Colonic mucosa (tissue), 4 donors: ENCODE results near the gene PRPF8. TPM values are rescaled to one million over a fixed set of nuclear protein-coding genes. Genes with fewer than 3 reads are reported as not detected.
A peak's percentile ranks its signal among the peaks of the same experiment; 100 is the strongest.

ENCODE experiments used
- DNase-seq: peaks from one replicate; pipeline ENCODE4 v3.0.0-alpha.2; 2020
- H3K27ac ChIP-seq: fragments of 200-600 bp; one replicate; pipeline ENCODE4 v1.8.0; 2021
- H3K27me3 ChIP-seq: fragments of 200-600 bp; one replicate; pipeline ENCODE4 v1.8.0; 2021
- H3K36me3 ChIP-seq: fragments of 200-600 bp; one replicate; pipeline ENCODE4 v1.8.0; 2021
- H3K4me1 ChIP-seq: fragments of 200-600 bp; one replicate; pipeline ENCODE4 v1.8.0; 2021; ENCODE audit warnings: mild to moderate bottlenecking
- H3K4me3 ChIP-seq: fragments of 200-600 bp; one replicate; pipeline ENCODE4 v1.8.0; 2021
- H3K9ac ChIP-seq, 2 donors: one replicate each; pipeline ENCODE4 v1.7.0; 2013; ENCODE audit warnings: control low read depth in 2 of 2, low read depth in 2 of 2, low read length in 2 of 2
- H3K9me3 ChIP-seq: fragments of 200-600 bp; one replicate; pipeline ENCODE4 v1.8.0; 2021
- CTCF ChIP-seq: fragments of 200-600 bp; IDR thresholded peaks from one replicate; pipeline ENCODE4 v1.8.0; 2022; ENCODE audit warnings: antibody characterized with exemption, mild to moderate bottlenecking
- intact Hi-C: fragments of 100-400 bp; cut with DNase I; formaldehyde crosslinking; loops from one replicate; pipeline ENCODE4 v1.14.1; 2022
- total RNA-seq, 2 donors: library from RNA; stranded (reverse); fragmentation: NEBNext Ultra II Directional in 1 of 2; extraction: Animal tissue kit (Norgen Biotek cat#: 25700) in 1 of 2; gene quantifications; one replicate each; pipeline ENCODE4 v1.2.1, GENCODE V29; 2021
- donor health status: healthy.
- donor health status: DM: no; HTN: no; CAD: no.
- donor health status: DM: no; HTN: no; CAD: no.

Gene PRPF8
- total RNA-seq, 2 donors from 2014 or later, result 172 to 292 TPM

- H3K27me3 ChIP-seq, result no peaks in the 10 kb centered on the region
- no peaks in the 10 kb centered on the region for H3K9me3 ChIP-seq
- H3K36me3 ChIP-seq, result no peaks in the 10 kb centered on the region
- peaks cover 4% of the 10 kb centered on the region for H3K4me1 ChIP-seq
- intact Hi-C loops, result no loop called here
- DNase-seq, result no peak
- no peak overlapping the region for H3K4me3 ChIP-seq
- H3K9ac ChIP-seq, result no peak overlapping the region
- TF ChIP-seq CTCF, result no peak
- H3K27ac ChIP-seq, result no peak overlapping the region
Observed at GRCh38 chr17:1624650-1625049, 60.0 kb downstream of the PRPF8 start.

GRCh38 chr17:1623057-1623630, 61.5 kb downstream of the PRPF8 start:
- no peak for DNase-seq
- no peak for TF ChIP-seq CTCF
- H3K27me3 ChIP-seq, result no peaks in the 10 kb centered on the region
- H3K4me3 ChIP-seq, result no peak overlapping the region
- intact Hi-C loops, result no loop called here
- no peaks in the 10 kb centered on the region for H3K9me3 ChIP-seq
- peaks cover 8% of the 10 kb centered on the region for H3K4me1 ChIP-seq
- H3K9ac ChIP-seq, result no peak overlapping the region
- H3K36me3 ChIP-seq, result no peaks in the 10 kb centered on the region
- H3K27ac ChIP-seq, result no peak overlapping the region

- Histone ChIP-seq H3K9me3 (no peaks in the 10 kb centered on the region), H3K27me3 (no peaks in the 10 kb centered on the region), H3K27ac (no peak overlapping the region), H3K9ac (peak overlapping the region in 1 of 2 donors; percentile 20), H3K4me3 (no peak overlapping the region), H3K36me3 (no peaks in the 10 kb centered on the region), H3K4me1 (peaks cover 7% of the 10 kb centered on the region)
- intact Hi-C loops, result no loop called here
- no peak for DNase-seq
- no peak for TF ChIP-seq CTCF
Observed at GRCh38 chr17:1621273-1621954, 63.3 kb downstream of the PRPF8 start.

- Histone ChIP-seq H3K4me3 (no peak overlapping the region), H3K27ac (no peak overlapping the region), H3K4me1 (peaks cover 7% of the 10 kb centered on the region), H3K9me3 (no peaks in the 10 kb centered on the region), H3K9ac (no peak overlapping the region), H3K36me3 (no peaks in the 10 kb centered on the region), H3K27me3 (no peaks in the 10 kb centered on the region)
- DNase-seq, result no peak
- intact Hi-C loops, result no loop called here
- TF ChIP-seq CTCF, result no peak
Observed at GRCh38 chr17:1620486-1620885, 64.2 kb downstream of the PRPF8 start.

- Histone ChIP-seq H3K27ac (peak overlapping the region; percentile 83), H3K36me3 (no peaks in the 10 kb centered on the region), H3K27me3 (no peaks in the 10 kb centered on the region), H3K4me1 (peaks cover 7% of the 10 kb centered on the region), H3K9ac (peak overlapping the region in 1 of 2 donors; percentile 23), H3K4me3 (no peak overlapping the region), H3K9me3 (no peaks in the 10 kb centered on the region)
- peak; percentile 85 for DNase-seq
- no peak for TF ChIP-seq CTCF
- intact Hi-C loops, result no loop called here
Observed at GRCh38 chr17:1617620-1618174, 67.0 kb downstream of the PRPF8 start.
